ENCODE data around the gene FOXE3.

FOXE3 gene

GRCh38 chr1:47459253-47459788, 43.2 kb downstream of the FOXE3 start:
- in situ Hi-C loops (cut with MboI; ENCODE audit: low sequenced_read_pairs, unreplicated experiment), result no loop called here
- DNase-seq (ENCODE audit: low spot score), result no peak
- TF ChIP-seq CTCF (IDR thresholded peaks at IDR 0.05; ENCODE audit: borderline replicate concordance, control extremely low read depth, extremely low read depth, insufficient read depth, missing control alignments), result no peak

- no peak for DNase-seq (ENCODE audit: low spot score)
- in situ Hi-C loops (cut with MboI; ENCODE audit: low sequenced_read_pairs, unreplicated experiment), result no loop called here
- no peak for TF ChIP-seq CTCF (IDR thresholded peaks at IDR 0.05; ENCODE audit: borderline replicate concordance, control extremely low read depth, extremely low read depth, insufficient read depth, missing control alignments)
Measured at GRCh38 chr1:47460040-47460439, 44.0 kb downstream of the FOXE3 start.

GRCh38 chr1:47460456-47460855, 44.4 kb downstream of the FOXE3 start:
- TF ChIP-seq CTCF (IDR thresholded peaks at IDR 0.05; ENCODE audit: borderline replicate concordance, control extremely low read depth, extremely low read depth, insufficient read depth, missing control alignments), result no peak
- in situ Hi-C loops (cut with MboI; ENCODE audit: low sequenced_read_pairs, unreplicated experiment), result no loop called here
- DNase-seq (ENCODE audit: low spot score), result no peak

GRCh38 chr1:47465605-47466004, 49.5 kb downstream of the FOXE3 start:
- DNase-seq (ENCODE audit: low spot score), result no peak
- in situ Hi-C loops (cut with MboI; ENCODE audit: low sequenced_read_pairs, unreplicated experiment), result no loop called here
- TF ChIP-seq CTCF (IDR thresholded peaks at IDR 0.05; ENCODE audit: borderline replicate concordance, control extremely low read depth, extremely low read depth, insufficient read depth, missing control alignments), result no peak

Data from GM13976 (cell line).